GM12878 (cell line): ENCODE measurements around the gene VEZF1. TPM values are rescaled to one million over a fixed set of nuclear protein-coding genes. Genes with fewer than 3 reads are reported as not detected.

Source experiments
- ATAC-seq: fragments of 200-7000 bp; cut with Tn5 transposase; 3 replicates; pipeline ENCODE4 v1.9.1; 2020; ENCODE audit warnings: mild to moderate bottlenecking, moderate library complexity
- BruUV-seq: library from RNA; stranded (reverse); fragments of 400-500 nt; replicated peaks from 2 replicates; lab custom pipeline; 2021; lab: Mats Ljungman, UMichigan
- CTCF ChIA-PET: fragments of 300-600 bp; sonication (Branson Sonifier 250); formaldehyde crosslinking; extraction: SDS; loops from one replicate; lab custom pipeline; 2021; ENCODE audit warnings: inconsistent platforms; lab: Yijun Ruan, JAX
- POLR2A ChIA-PET: fragments of 350-600 bp; formaldehyde crosslinking; extraction: SDS; loops from one replicate; lab custom pipeline; 2021; ENCODE audit warnings: inconsistent platforms; lab: Charles Lee
- RAD21 ChIA-PET: fragments of 300-600 bp; sonication (Branson Sonifier 250); formaldehyde crosslinking; loops from one replicate; lab custom pipeline; 2023; ENCODE audit warnings: antibody characterized with exemption; ENCODE audit not compliant: unreplicated experiment; lab: Charles Lee
- SMC1A ChIA-PET: fragments of 300-600 bp; sonication (Branson Sonifier 250); formaldehyde crosslinking; loops from one replicate; lab custom pipeline; 2023; ENCODE audit not compliant: unreplicated experiment, uncharacterized antibody; lab: Charles Lee
- DNase-seq: peaks from one replicate; pipeline ENCODE4 v3.0.0-alpha.2; 2011; ENCODE audit warnings: low read depth, low spot score
- FAIRE-seq: peaks from 3 replicates; lab custom pipeline; 2011; peaks lifted over from hg19 to GRCh38; lab: Jason Lieb, UNC
- H2AFZ ChIP-seq: 2 replicates; pipeline ENCODE4 v1.6.0; 2011; ENCODE audit warnings: low read depth, low read length, control low read depth; ENCODE audit not compliant: control insufficient read depth
- H3K27ac ChIP-seq: 2 replicates; pipeline ENCODE4 v1.5.1; 2011; ENCODE audit warnings: control low read depth; ENCODE audit not compliant: control insufficient read depth, insufficient read depth
- H3K27me3 ChIP-seq, 2 experiments: replicated peaks in 1 of 2; 2 replicates each; pipeline versions ENCODE4 v1.6.0 to v1.6.1; 2011; ENCODE audit warnings: low read length in 1 of 2; ENCODE audit not compliant: control insufficient read depth in 2 of 2, insufficient read depth in 2 of 2
- H3K36me3 ChIP-seq, 2 experiments: 2 replicates each; pipeline ENCODE4 v1.5.1; 2011; ENCODE audit warnings: low read length in 1 of 2; ENCODE audit not compliant: control insufficient read depth in 2 of 2, insufficient read depth in 2 of 2
- H3K4me1 ChIP-seq: 2 replicates; pipeline ENCODE4 v1.6.1; 2011; ENCODE audit warnings: mild to moderate bottlenecking, low read length, moderate library complexity, mixed read lengths; ENCODE audit not compliant: control insufficient read depth, insufficient read depth
- H3K4me2 ChIP-seq: 2 replicates; pipeline ENCODE4 v1.6.0; 2011; ENCODE audit warnings: control low read depth; ENCODE audit not compliant: control insufficient read depth, insufficient read depth
- H3K4me3 ChIP-seq: fragments of 200-600 bp; sonication (generic); 2 replicates; pipeline ENCODE4 v1.5.1; 2016
- H3K79me2 ChIP-seq: 2 replicates; pipeline ENCODE4 v1.6.0; 2011; ENCODE audit warnings: low read length; ENCODE audit not compliant: control insufficient read depth, insufficient read depth
- H3K9ac ChIP-seq: 2 replicates; pipeline ENCODE4 v1.8.0; 2011; ENCODE audit warnings: low read length, control low read depth, mixed read lengths; ENCODE audit not compliant: control insufficient read depth, insufficient read depth
- H3K9me3 ChIP-seq: replicated peaks from 3 replicates; pipeline ENCODE4 v1.5.1; 2011; ENCODE audit warnings: mild to moderate bottlenecking, low read length; ENCODE audit not compliant: control insufficient read depth, insufficient read depth
- H4K20me1 ChIP-seq: 2 replicates; pipeline ENCODE4 v1.6.0; 2011; ENCODE audit not compliant: control insufficient read depth, insufficient read depth
- IKZF2 ChIP-seq, 2 experiments: fragments of 450-650 bp; IDR thresholded peaks; 2 replicates each; pipeline ENCODE4 v1.6.1; 2017; ENCODE audit warnings: mild to moderate bottlenecking in 2 of 2, moderate library complexity in 2 of 2
- NKRF ChIP-seq: fragments of 450-650 bp; conservative IDR thresholded peaks from 2 replicates; pipeline ENCODE4 v1.6.1; 2017; ENCODE audit warnings: mild to moderate bottlenecking, moderate library complexity
- PKNOX1 ChIP-seq: fragments of 450-650 bp; IDR thresholded peaks from 2 replicates; pipeline ENCODE4 v1.6.1; 2016; ENCODE audit warnings: mild to moderate bottlenecking
- SIN3A ChIP-seq: IDR thresholded peaks from 2 replicates; pipeline ENCODE4 v1.6.1; 2012; ENCODE audit warnings: low read depth, low read length, improper control_type of control experiment
- SUPT20H ChIP-seq: IDR thresholded peaks from 2 replicates; pipeline ENCODE4 v1.6.1; 2011; ENCODE audit warnings: low read depth, mild to moderate bottlenecking, low read length, moderate library complexity, borderline replicate concordance; ENCODE audit not compliant: control insufficient read depth
- TCF12 ChIP-seq: IDR thresholded peaks from 2 replicates; pipeline ENCODE4 v1.6.1; 2011; ENCODE audit warnings: low read depth, mild to moderate bottlenecking, low read length
- TCF3 ChIP-seq: IDR thresholded peaks from 2 replicates; pipeline ENCODE4 v1.6.1; 2012; ENCODE audit warnings: low read depth, mild to moderate bottlenecking, low read length, borderline replicate concordance; ENCODE audit not compliant: insufficient read depth
- USF2 ChIP-seq: IDR thresholded peaks from 2 replicates; pipeline ENCODE4 v1.6.1; 2011; ENCODE audit warnings: low read depth, low read length, improper control_type of control experiment, borderline replicate concordance
- WRNIP1 ChIP-seq: IDR thresholded peaks from 2 replicates; pipeline ENCODE4 v1.6.1; 2011; ENCODE audit warnings: low read depth, low read length, improper control_type of control experiment, borderline replicate concordance
- WGBS: methylation state at CpG from one replicate; pipeline ENCODE4 v1.1.6; 2016; ENCODE audit warnings: low lambda C conversion rate; ENCODE audit not compliant: insufficient replicate concordance, insufficient coverage; ENCODE audit errors: missing lambda C conversion rate; 5-methylcytosine and 5-hydroxymethylcytosine counted together
- in situ Hi-C: fragments of 300-500 bp; cut with MboI; formaldehyde crosslinking; loops from 9 replicates; pipeline ENCODE4 v1.14.3; 2018; ENCODE audit warnings: mixed read lengths
- intact Hi-C: fragments of 100-400 bp; cut with micrococcal nuclease; formaldehyde crosslinking; loops from one replicate; pipeline ENCODE4 v1.14.2; 2022; ENCODE audit not compliant: unreplicated experiment
- polyA plus RNA-seq, 11 experiments: library from polyadenylated mRNA; depleted of rRNA in 4 of 11; unstranded in 6 of 11; stranded (reverse) in 5 of 11; fragments of >200 nt; fragmentation: Nextera tagmentation in 4 of 11; fragmentation: Illumina TruSeq in 1 of 11; extraction: Ambion mirVana in 4 of 11; extraction: Trizol in 1 of 11; gene quantifications; 1 replicate in 1 of 11; 2 replicates in 10 of 11; pipeline versions ENCODE4 v1.2.1 to v1.2.3, GENCODE V29; 2011 to 2016; ENCODE audit warnings: inconsistent platforms in 2 of 11, missing spikeins in 2 of 11, low read depth in 1 of 11
- total RNA-seq, 4 experiments: library from RNA; depleted of rRNA in 3 of 4; stranded (reverse); fragments of >200 nt in 3 of 4; fragmentation: Illumina TruSeq in 1 of 4; extraction: Trizol in 1 of 4; gene quantifications; 2 replicates each; pipeline versions ENCODE4 v1.2.1 to v1.2.3, GENCODE V29; 2013 to 2021
- TF ChIP-seq, protein P1 (sequence below): fragments of 450-650 bp; IDR thresholded peaks from 2 replicates; pipeline ENCODE4 v1.6.1; 2017; ENCODE audit warnings: mild to moderate bottlenecking, moderate library complexity

The VEZF1 gene
- total and polyA plus RNA-seq, 10 of the 15 experiments (the other 5 are each of a cell fraction or from before 2014, with no cell fraction given): 9.5 to 28.2 (median 20.3) TPM

- TF ChIP-seq, protein P1, sequence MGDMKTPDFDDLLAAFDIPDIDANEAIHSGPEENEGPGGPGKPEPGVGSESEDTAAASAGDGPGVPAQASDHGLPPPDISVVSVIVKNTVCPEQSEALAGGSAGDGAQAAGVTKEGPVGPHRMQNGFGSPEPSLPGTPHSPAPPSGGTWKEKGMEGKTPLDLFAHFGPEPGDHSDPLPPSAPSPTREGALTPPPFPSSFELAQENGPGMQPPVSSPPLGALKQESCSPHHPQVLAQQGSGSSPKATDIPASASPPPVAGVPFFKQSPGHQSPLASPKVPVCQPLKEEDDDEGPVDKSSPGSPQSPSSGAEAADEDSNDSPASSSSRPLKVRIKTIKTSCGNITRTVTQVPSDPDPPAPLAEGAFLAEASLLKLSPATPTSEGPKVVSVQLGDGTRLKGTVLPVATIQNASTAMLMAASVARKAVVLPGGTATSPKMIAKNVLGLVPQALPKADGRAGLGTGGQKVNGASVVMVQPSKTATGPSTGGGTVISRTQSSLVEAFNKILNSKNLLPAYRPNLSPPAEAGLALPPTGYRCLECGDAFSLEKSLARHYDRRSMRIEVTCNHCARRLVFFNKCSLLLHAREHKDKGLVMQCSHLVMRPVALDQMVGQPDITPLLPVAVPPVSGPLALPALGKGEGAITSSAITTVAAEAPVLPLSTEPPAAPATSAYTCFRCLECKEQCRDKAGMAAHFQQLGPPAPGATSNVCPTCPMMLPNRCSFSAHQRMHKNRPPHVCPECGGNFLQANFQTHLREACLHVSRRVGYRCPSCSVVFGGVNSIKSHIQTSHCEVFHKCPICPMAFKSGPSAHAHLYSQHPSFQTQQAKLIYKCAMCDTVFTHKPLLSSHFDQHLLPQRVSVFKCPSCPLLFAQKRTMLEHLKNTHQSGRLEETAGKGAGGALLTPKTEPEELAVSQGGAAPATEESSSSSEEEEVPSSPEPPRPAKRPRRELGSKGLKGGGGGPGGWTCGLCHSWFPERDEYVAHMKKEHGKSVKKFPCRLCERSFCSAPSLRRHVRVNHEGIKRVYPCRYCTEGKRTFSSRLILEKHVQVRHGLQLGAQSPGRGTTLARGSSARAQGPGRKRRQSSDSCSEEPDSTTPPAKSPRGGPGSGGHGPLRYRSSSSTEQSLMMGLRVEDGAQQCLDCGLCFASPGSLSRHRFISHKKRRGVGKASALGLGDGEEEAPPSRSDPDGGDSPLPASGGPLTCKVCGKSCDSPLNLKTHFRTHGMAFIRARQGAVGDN: no peak
- TF ChIP-seq TCF12 (peak; percentile 33; the same call in 1 of the 2 replicates), SIN3A (no peak), IKZF2 (IDR thresholded peaks at IDR 0.05) (peak; percentile 31 to 52; a peak in 1 of 4 replicates), SUPT20H (no peak)
Measured at GRCh38 chr17:57940653-57941329, 47.3 kb downstream of the VEZF1 start (continued).

GRCh38 chr17:57940231-57940630 lies 47.8 kb downstream of the VEZF1 start:
- ChIA-PET POLR2A (interaction anchor here (0.7 to 5.3 kb wide), 11 partner anchors 9 to 80 kb away, joined by 3 to 51 read pairs (median 7); partner anchors contain the start of gene CUEDC1), SMC1A (interaction anchor here (0.8 to 8.2 kb wide), 19 partner anchors 9 to 81 kb away, joined by 3 to 138 read pairs (median 7); partner anchors contain the start of gene CUEDC1), RAD21 (interaction anchor here (0.5 to 5.2 kb wide), 14 partner anchors 10 to 347 kb away, joined by 3 to 86 read pairs (median 6); partner anchors contain the start of genes CUEDC1, SRSF1 and VEZF1), CTCF (interaction anchor here (0.9 to 9.5 kb wide), 13 partner anchors 10 to 82 kb away, joined by 3 to 77 read pairs (median 5); partner anchors contain the start of gene CUEDC1)
- Histone ChIP-seq H3K4me1 (peaks cover 45% of the 10 kb centered on the region), H2AFZ (no peak overlapping the region), H3K9ac (no peak overlapping the region), H3K4me2 (peak overlapping the region; percentile 64), H4K20me1 (no peaks in the 10 kb centered on the region; the same call in 1 of the 2 replicates), H3K79me2 (no peaks in the 10 kb centered on the region), H3K27me3 (no peaks in the 10 kb centered on the region), H3K27ac (no peak overlapping the region), H3K36me3 (no peaks in the 10 kb centered on the region), H3K9me3 (no peaks in the 10 kb centered on the region), H3K4me3 (no peak overlapping the region)
- DNase-seq (no peak), ATAC-seq (peak; percentile 41), FAIRE-seq (no peak)
- no TSS peak for BruUV-seq
- WGBS: 18% methylated on average over 5 of the region's 5 CpGs
- intact Hi-C loops (no loop called here), in situ Hi-C loops (no loop called here)
- TF ChIP-seq TCF3: no peak
- no peak for TF ChIP-seq NKRF
- peak; percentile 12; the same call in 1 of the 2 replicates for TF ChIP-seq USF2
- TF ChIP-seq TCF12: no peak
- no peak for TF ChIP-seq WRNIP1
- peak; percentile 84 for TF ChIP-seq PKNOX1
